Measurements from ENCODE around the gene PICK1. TPM values are rescaled to one million over a fixed set of nuclear protein-coding genes. Genes with fewer than 3 reads are reported as not detected.
A peak's percentile ranks its signal among the peaks of the same experiment; 100 is the strongest.

The PICK1 gene
- total RNA-seq, 2 donors from 2014 or later: 90.0 to 114 TPM

DNA sequence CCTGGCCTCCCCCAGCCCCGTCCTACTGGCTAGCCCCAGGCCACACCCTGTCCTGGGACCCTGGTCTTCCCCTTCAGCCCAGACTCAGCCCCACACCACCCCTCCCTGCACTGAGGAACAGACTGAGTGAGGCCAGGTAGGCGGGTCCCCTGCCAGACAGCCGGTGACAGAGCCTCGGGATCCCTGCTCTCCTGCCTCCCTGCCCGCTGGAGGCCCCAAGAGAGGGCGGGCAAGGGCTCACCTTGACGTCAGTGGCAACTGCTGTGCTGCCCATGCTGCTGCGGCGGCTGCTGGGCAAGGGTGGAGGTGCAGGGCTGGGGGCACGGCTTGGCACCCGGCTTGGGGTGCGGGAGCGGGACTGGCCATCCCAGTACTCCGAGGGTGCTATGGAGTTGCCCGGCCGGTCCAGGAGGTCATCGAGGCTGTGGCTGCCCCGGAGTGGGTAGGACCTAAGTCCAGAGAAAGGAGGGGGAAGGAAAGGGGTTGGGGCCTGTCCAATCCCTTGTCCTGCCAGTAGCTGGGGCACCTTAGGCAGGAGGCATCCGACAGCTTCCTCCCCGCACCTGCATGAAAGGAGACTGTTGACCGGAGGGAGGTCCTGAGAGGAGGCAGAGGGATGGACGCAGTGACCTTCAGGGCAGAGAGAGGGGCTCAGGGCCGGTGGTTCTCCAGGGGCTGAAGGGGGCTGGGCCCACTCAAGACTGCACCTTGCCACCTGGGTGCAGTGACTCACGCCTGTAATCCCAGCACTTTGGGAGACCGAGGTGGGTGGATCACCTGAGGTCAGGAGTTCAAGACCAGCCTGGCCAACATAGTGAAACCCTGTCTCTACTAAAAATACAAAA, 29.0 kb downstream of the PICK1 start:
- TF ChIP-seq POLR2A (IDR thresholded peaks at IDR 0.05) (no peak), POLR2AphosphoS5 (IDR thresholded peaks at IDR 0.05) (no peak)
- TF ChIP-seq, protein P1, sequence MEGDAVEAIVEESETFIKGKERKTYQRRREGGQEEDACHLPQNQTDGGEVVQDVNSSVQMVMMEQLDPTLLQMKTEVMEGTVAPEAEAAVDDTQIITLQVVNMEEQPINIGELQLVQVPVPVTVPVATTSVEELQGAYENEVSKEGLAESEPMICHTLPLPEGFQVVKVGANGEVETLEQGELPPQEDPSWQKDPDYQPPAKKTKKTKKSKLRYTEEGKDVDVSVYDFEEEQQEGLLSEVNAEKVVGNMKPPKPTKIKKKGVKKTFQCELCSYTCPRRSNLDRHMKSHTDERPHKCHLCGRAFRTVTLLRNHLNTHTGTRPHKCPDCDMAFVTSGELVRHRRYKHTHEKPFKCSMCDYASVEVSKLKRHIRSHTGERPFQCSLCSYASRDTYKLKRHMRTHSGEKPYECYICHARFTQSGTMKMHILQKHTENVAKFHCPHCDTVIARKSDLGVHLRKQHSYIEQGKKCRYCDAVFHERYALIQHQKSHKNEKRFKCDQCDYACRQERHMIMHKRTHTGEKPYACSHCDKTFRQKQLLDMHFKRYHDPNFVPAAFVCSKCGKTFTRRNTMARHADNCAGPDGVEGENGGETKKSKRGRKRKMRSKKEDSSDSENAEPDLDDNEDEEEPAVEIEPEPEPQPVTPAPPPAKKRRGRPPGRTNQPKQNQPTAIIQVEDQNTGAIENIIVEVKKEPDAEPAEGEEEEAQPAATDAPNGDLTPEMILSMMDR (IDR thresholded peaks at IDR 0.05): no peak
- Histone ChIP-seq H3K36me3 (no peaks in the 10 kb centered on the region), H3K4me3 (no peak overlapping the region), H3K9me3 (no peaks in the 10 kb centered on the region), H3K27me3 (replicated peaks; ENCODE audit: insufficient read depth) (no peaks in the 10 kb centered on the region), H3K4me1 (replicated peaks) (peaks cover 9% of the 10 kb centered on the region), H3K27ac (no peak overlapping the region)
- 76% methylated on average over 25 of the region's 25 CpGs for WGBS
- intact Hi-C loops (cut with DNase I): no loop called here
- DNase-seq (ENCODE audit: low spot score): no peak

DNA sequence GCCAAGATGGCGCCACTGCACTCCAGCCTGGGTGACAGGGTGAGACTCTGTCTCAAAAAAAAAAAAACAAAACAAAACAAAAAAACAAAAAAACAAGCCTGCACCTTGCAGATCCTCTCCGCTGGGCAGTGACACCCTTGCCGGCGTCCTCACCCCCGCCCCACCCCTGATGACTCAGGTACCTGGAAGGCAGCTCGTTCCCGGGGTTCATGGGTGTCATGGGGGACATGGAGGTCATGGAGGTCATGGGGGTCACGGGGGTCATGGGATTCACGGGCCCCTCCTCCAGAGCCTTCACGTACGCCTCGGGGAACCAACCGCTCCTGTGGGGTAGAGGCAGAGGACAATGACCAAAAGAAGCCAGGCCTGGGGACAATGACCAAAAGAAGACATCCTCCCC, 29.7 kb downstream of the PICK1 start:
- no peaks in the 10 kb centered on the region for H3K27me3 ChIP-seq (replicated peaks; ENCODE audit: insufficient read depth)
- no peaks in the 10 kb centered on the region for H3K9me3 ChIP-seq
- peaks cover 6% of the 10 kb centered on the region for H3K4me1 ChIP-seq (replicated peaks)
- H3K27ac ChIP-seq: no peak overlapping the region
- 87% methylated on average over 13 of the region's 13 CpGs for WGBS
- TF ChIP-seq POLR2AphosphoS5 (IDR thresholded peaks at IDR 0.05): no peak
- TF ChIP-seq, protein P1 (IDR thresholded peaks at IDR 0.05): no peak
- TF ChIP-seq POLR2A (IDR thresholded peaks at IDR 0.05): no peak
- no peak for DNase-seq (ENCODE audit: low spot score)
- intact Hi-C loops (cut with DNase I): no loop called here
- H3K4me3 ChIP-seq: no peak overlapping the region
- no peaks in the 10 kb centered on the region for H3K36me3 ChIP-seq

DNA sequence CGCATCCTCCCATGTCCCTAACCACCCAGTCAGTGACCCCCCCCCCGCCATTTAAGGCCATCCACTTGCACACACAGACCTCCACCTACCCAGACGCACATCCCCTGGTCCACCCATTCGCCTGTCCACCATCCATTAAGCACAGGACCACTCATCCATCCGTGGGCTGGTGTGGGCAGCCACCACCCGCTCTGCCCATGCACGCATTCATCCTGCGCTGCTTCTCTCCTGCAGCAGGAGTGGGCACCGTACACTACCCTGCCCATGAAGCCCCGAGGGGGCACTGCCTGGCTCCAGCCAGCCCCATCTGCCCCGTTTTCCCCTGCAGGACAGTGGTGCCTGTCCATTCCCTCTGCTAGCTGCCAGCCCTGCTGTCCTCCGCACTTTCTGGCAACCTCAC, 30.7 kb downstream of the PICK1 start:
- WGBS: 97% methylated on average over 12 of the region's 12 CpGs
- no peak for TF ChIP-seq POLR2AphosphoS5 (IDR thresholded peaks at IDR 0.05)
- Histone ChIP-seq H3K9me3 (no peaks in the 10 kb centered on the region), H3K4me1 (replicated peaks) (no peaks in the 10 kb centered on the region), H3K36me3 (no peaks in the 10 kb centered on the region), H3K27ac (no peak overlapping the region), H3K4me3 (no peak overlapping the region), H3K27me3 (replicated peaks; ENCODE audit: insufficient read depth) (no peaks in the 10 kb centered on the region)
- intact Hi-C loops (cut with DNase I): no loop called here
- no peak for DNase-seq (ENCODE audit: low spot score)

DNA sequence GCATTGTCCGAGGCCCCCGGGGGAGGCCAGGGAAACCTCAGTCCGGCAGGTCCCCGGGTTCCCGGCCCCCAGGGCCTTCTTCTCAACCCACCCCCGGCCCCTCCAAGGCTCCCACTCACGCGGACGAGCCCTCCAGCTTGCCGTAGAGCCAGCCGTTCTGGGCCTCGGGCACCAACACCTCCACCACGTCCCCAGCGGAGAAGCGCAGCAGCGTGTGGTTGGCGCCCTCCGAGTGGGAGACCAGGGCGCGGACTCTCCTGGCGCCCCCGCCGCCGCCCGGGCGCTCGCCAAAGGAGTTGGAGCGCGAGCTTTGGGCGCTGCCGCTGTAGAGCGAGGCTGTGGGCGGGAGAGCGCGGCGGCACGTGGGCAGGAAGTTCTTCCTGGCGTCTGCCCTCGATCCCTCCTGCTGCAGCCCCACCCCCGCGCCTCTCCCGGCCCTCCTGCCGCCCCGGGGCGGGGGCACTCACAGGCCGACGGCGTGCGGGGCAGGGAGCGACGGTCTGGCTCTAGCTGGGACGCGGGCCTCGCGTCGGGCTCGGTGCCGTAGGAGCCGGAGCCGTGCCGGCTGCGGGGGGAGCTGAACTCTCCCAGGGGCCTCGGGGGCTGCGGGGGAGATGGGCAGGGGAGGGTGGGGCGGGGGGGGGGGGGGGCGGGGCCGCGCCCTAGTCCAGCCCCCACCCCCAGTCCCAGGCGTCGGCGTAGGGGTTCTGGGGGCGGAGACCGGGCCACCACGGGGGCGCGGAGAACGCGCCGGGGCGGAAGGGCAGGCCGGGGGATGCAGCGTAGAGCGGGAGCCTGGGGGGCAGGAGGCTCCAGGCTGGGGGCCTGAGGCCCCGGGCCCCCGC, 31.6 kb downstream of the PICK1 start:
- H3K27me3 ChIP-seq (replicated peaks; ENCODE audit: insufficient read depth): no peaks in the 10 kb centered on the region
- H3K27ac ChIP-seq: no peak overlapping the region
- H3K4me3 ChIP-seq: peak overlapping the region in 1 of 2 donors; percentile 6
- intact Hi-C loops (cut with DNase I): no loop called here
- H3K4me1 ChIP-seq (replicated peaks): no peaks in the 10 kb centered on the region
- 21% methylated on average over 24 of the region's 85 CpGs for WGBS
- H3K36me3 ChIP-seq: no peaks in the 10 kb centered on the region
- DNase-seq (ENCODE audit: low spot score): no peak
- no peak for TF ChIP-seq POLR2AphosphoS5 (IDR thresholded peaks at IDR 0.05)
- TF ChIP-seq POLR2A (IDR thresholded peaks at IDR 0.05): no peak
- TF ChIP-seq, protein P1 (IDR thresholded peaks at IDR 0.05): no peak
- no peaks in the 10 kb centered on the region for H3K9me3 ChIP-seq

DNA sequence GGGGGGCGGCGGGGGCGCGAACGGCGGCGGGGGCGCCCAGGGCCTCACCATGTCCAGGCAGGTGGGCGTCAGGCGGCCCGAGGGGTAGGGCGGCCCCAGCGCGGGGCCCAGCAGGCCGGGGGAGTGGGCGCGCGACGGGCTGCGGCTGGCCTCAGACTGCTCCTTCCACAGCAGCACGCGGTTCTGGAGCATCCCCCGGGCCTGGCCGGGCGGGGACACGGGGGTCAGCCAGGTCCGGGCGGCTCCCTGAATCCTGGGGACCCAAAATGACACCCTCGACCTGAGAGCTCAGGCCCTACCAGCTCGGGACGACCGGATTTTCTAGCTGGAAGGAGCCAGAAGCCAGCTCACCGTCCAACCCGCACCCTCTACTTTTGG, 32.3 kb downstream of the PICK1 start:
- H3K36me3 ChIP-seq: no peaks in the 10 kb centered on the region
- H3K4me1 ChIP-seq (replicated peaks): no peaks in the 10 kb centered on the region
- H3K27ac ChIP-seq: no peak overlapping the region
- intact Hi-C loops (cut with DNase I): no loop called here
- no peak overlapping the region for H3K4me3 ChIP-seq
- no peaks in the 10 kb centered on the region for H3K9me3 ChIP-seq
- TF ChIP-seq, protein P1 (IDR thresholded peaks at IDR 0.05): no peak
- TF ChIP-seq POLR2A (IDR thresholded peaks at IDR 0.05) (no peak), POLR2AphosphoS5 (IDR thresholded peaks at IDR 0.05) (no peak)
- whole genome bisulfite sequencing: 24% methylated on average over 26 of the region's 34 CpGs
- H3K27me3 ChIP-seq (replicated peaks; ENCODE audit: insufficient read depth): no peaks in the 10 kb centered on the region
- DNase-seq (ENCODE audit: low spot score): no peak
